AG04449 (cell line): ENCODE measurements around the gene EOGT.

Experiments used
- CTCF ChIA-PET: fragments of 350-600 bp; formaldehyde crosslinking; extraction: SDS; loops from one replicate; lab custom pipeline; 2021; ENCODE audit warnings: antibody characterized with exemption; lab: Yijun Ruan, JAX
- POLR2A ChIA-PET: fragments of 400-600, 350-600 bp; formaldehyde crosslinking; extraction: SDS; loops from one replicate; lab custom pipeline; 2020; ENCODE audit warnings: antibody characterized with exemption, inconsistent platforms; lab: Yijun Ruan, JAX
- DNase-seq: peaks from one replicate; pipeline ENCODE4 v3.0.0-alpha.2; 2010; ENCODE audit warnings: low read depth, low spot score
- H3K4me3 ChIP-seq: 2 replicates; pipeline ENCODE4 v1.5.1; 2011; ENCODE audit warnings: low read depth, mild to moderate bottlenecking, control low read depth, low read length
- CTCF ChIP-seq: IDR thresholded peaks from one replicate; pipeline ENCODE4 v1.5.1; 2011; ENCODE audit warnings: mild to moderate bottlenecking, moderate library complexity, low read length, control low read depth, inconsistent platforms; ENCODE audit not compliant: insufficient read depth; ENCODE audit errors: missing control alignments

EOGT gene

DNA sequence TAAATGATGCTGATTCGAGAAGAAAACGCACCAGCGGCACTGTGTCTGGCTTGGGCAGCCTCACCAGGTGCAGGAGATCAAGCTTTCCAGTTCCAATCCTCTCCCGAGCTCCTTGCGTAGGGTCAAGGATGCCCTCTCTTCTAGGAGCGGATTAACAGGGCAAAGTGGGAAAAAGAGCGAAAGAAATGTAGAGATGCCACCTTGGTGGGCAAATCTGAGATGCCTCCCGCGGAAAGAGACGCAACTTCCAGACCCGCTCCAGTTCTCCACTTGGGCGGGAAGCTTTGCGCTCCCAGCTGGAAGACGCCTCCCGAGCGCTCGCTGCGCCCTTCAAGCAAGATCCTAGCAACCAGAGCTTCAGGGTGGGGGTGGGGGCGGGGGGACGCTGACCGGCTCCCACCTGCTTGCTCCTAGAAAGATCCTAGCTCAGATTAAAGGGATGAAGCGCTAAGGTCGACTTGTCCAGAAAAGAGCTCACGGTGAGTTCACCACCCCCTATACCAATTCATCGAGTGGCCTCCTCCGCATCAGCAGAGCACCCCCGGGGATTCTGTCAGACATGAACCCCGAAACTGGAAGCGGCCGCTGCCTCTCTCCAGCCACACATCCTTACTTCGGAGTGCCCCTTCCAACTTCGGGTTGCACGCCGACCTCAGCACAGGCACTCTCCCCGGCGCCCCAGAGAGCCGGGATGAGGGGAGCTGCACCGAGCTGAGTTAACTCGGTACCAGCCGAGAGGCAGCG is 81.9 kb downstream of the EOGT start:
- no peak for DNase-seq
- POLR2A ChIA-PET = no interaction called here
- TF ChIP-seq CTCF = no peak
- CTCF ChIA-PET = no interaction called here
- no peak overlapping the region for H3K4me3 ChIP-seq
